ENCODE data around the gene CA6.

DNA sequence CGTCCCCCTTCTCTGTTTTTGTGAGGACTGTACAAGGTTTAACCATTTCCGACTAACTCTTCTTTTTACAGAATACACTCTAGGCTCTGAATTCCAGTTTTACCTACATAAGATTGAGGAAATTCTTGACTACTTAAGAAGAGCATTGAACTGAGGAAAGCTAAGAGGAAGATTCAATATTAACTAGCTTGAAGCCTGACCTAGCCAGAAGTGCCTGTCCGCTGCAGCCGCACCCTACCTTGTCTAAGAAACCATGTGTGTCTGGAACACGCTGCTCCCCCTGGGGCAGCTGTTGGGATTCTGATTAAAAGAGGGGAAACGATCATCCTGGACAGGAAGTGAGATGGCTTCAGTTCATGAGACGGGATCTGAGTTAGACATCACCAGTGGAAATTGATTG, 28.9 kb downstream of the CA6 start:
- TF ChIP-seq EZH2phosphoT487 (IDR thresholded peaks at IDR 0.05; ENCODE audit: low read length): no peak
- no peak for TF ChIP-seq EZH2 (optimal IDR thresholded peaks at IDR 0.05; ENCODE audit: low read depth, low read length)
- TF ChIP-seq, protein P1, sequence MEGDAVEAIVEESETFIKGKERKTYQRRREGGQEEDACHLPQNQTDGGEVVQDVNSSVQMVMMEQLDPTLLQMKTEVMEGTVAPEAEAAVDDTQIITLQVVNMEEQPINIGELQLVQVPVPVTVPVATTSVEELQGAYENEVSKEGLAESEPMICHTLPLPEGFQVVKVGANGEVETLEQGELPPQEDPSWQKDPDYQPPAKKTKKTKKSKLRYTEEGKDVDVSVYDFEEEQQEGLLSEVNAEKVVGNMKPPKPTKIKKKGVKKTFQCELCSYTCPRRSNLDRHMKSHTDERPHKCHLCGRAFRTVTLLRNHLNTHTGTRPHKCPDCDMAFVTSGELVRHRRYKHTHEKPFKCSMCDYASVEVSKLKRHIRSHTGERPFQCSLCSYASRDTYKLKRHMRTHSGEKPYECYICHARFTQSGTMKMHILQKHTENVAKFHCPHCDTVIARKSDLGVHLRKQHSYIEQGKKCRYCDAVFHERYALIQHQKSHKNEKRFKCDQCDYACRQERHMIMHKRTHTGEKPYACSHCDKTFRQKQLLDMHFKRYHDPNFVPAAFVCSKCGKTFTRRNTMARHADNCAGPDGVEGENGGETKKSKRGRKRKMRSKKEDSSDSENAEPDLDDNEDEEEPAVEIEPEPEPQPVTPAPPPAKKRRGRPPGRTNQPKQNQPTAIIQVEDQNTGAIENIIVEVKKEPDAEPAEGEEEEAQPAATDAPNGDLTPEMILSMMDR (IDR thresholded peaks at IDR 0.05; ENCODE audit: low read length): no peak

Data from MM.1S (cell line).